HEK293 (cell line): Measurements from ENCODE around the gene DCUN1D2.

Experiments used
- CTCF ChIA-PET: fragments of 350-600 bp; formaldehyde crosslinking; extraction: SDS; loops from one replicate; lab custom pipeline; 2021; ENCODE audit warnings: antibody characterized with exemption; lab: Yijun Ruan, JAX
- POLR2A ChIA-PET: fragments of 300-600 bp; formaldehyde crosslinking; extraction: SDS; loops from one replicate; lab custom pipeline; 2020; ENCODE audit warnings: antibody characterized with exemption, inconsistent platforms; lab: Yijun Ruan, JAX
- H3K27ac ChIP-seq: fragments of 200-500 bp; sonication (Bioruptor generic); 2 replicates; pipeline ENCODE4 v1.5.1; 2014; ENCODE audit warnings: low read depth, low read length, control low read depth, inconsistent platforms; ENCODE audit errors: extremely low read depth
- H3K36me3 ChIP-seq, 2 experiments: fragments of 200-500 bp in 1 of 2; sonication (Bioruptor generic) in 1 of 2; 1 replicate in 1 of 2; 2 replicates in 1 of 2; pipeline ENCODE4 v1.5.1; 2014 to 2017; ENCODE audit warnings: inconsistent platforms in 2 of 2, low read length in 2 of 2; ENCODE audit not compliant: control insufficient read depth in 2 of 2, insufficient read depth in 1 of 2
- H3K4me1 ChIP-seq: fragments of 200-500 bp; sonication (Bioruptor generic); 2 replicates; pipeline ENCODE4 v1.5.1; 2014; ENCODE audit warnings: mild to moderate bottlenecking, low read length, inconsistent platforms; ENCODE audit not compliant: control insufficient read depth, insufficient read depth
- H3K4me3 ChIP-seq: 2 replicates; pipeline ENCODE4 v1.5.1; 2011; ENCODE audit warnings: low read depth, mild to moderate bottlenecking, control low read depth, low read length, moderate library complexity
- H3K9me3 ChIP-seq: fragments of 200-500 bp; sonication (Bioruptor generic); 2 replicates; pipeline ENCODE4 v1.5.1; 2014; ENCODE audit warnings: low read depth, low read length, inconsistent platforms; ENCODE audit not compliant: control insufficient read depth, insufficient read depth
- ATF2 ChIP-seq: fragments of 450-650 bp; formaldehyde crosslinking; IDR thresholded peaks from 2 replicates; pipeline ENCODE4 v1.5.1; 2016; ENCODE audit warnings: missing biosample characterization, missing genetic modification characterization, low read depth
- PRDM10 ChIP-seq: fragments of 450-650 bp; formaldehyde crosslinking; IDR thresholded peaks from 2 replicates; pipeline ENCODE4 v1.5.1; 2016; ENCODE audit warnings: missing biosample characterization, missing genetic modification characterization
- ZBTB6 ChIP-seq: fragments of 450-650 bp; formaldehyde crosslinking; IDR thresholded peaks from 2 replicates; pipeline ENCODE4 v1.5.1; 2017; ENCODE audit warnings: missing biosample characterization, missing genetic modification characterization
- ZFP3 ChIP-seq: fragments of 450-650 bp; formaldehyde crosslinking; IDR thresholded peaks from 2 replicates; pipeline ENCODE4 v1.5.1; 2016; ENCODE audit warnings: low read depth, missing biosample characterization, missing genetic modification characterization
- ZFP41 ChIP-seq: fragments of 450-650 bp; formaldehyde crosslinking; IDR thresholded peaks from 2 replicates; pipeline ENCODE4 v1.5.1; 2016; ENCODE audit warnings: missing biosample characterization, missing genetic modification characterization, borderline replicate concordance
- ZIC2 ChIP-seq: fragments of 450-650 bp; formaldehyde crosslinking; IDR thresholded peaks from 2 replicates; pipeline ENCODE4 v1.5.1; 2016; ENCODE audit warnings: missing biosample characterization, missing genetic modification characterization
- ZNF121 ChIP-seq: fragments of 450-650 bp; formaldehyde crosslinking; IDR thresholded peaks from 2 replicates; pipeline ENCODE4 v1.5.1; 2016; ENCODE audit warnings: missing biosample characterization, missing genetic modification characterization
- ZNF146 ChIP-seq: fragments of 450-650 bp; formaldehyde crosslinking; IDR thresholded peaks from 2 replicates; pipeline ENCODE4 v1.5.1; 2016; ENCODE audit warnings: missing biosample characterization, missing genetic modification characterization
- ZNF157 ChIP-seq: fragments of 450-650 bp; formaldehyde crosslinking; IDR thresholded peaks from 2 replicates; pipeline ENCODE4 v1.5.1; 2016; ENCODE audit warnings: missing biosample characterization, missing genetic modification characterization
- ZNF394 ChIP-seq: fragments of 450-650 bp; formaldehyde crosslinking; IDR thresholded peaks from 2 replicates; pipeline ENCODE4 v1.5.1; 2016; ENCODE audit warnings: missing biosample characterization, missing genetic modification characterization, mild to moderate bottlenecking, moderate library complexity, borderline replicate concordance
- ZNF416 ChIP-seq: fragments of 450-650 bp; formaldehyde crosslinking; IDR thresholded peaks from 2 replicates; pipeline ENCODE4 v1.5.1; 2016; ENCODE audit warnings: missing biosample characterization, missing genetic modification characterization
- ZNF549 ChIP-seq: fragments of 450-650 bp; IDR thresholded peaks from 2 replicates; pipeline ENCODE4 v1.5.1; 2018; ENCODE audit warnings: missing biosample characterization, missing genetic modification characterization, mild to moderate bottlenecking, inconsistent platforms, moderate library complexity
- ZNF629 ChIP-seq: fragments of 450-650 bp; formaldehyde crosslinking; IDR thresholded peaks from 2 replicates; pipeline ENCODE4 v1.5.1; 2017; ENCODE audit warnings: missing biosample characterization, missing genetic modification characterization
- ZSCAN18 ChIP-seq: fragments of 450-650 bp; formaldehyde crosslinking; IDR thresholded peaks from 2 replicates; pipeline ENCODE4 v1.5.1; 2016; ENCODE audit warnings: missing biosample characterization, missing genetic modification characterization
- TF ChIP-seq, protein P1 (sequence below): fragments of 450-650 bp; formaldehyde crosslinking; IDR thresholded peaks from 2 replicates; pipeline ENCODE4 v1.5.1; 2016; ENCODE audit warnings: missing biosample characterization, missing genetic modification characterization
- TF ChIP-seq, protein P2 (sequence below): fragments of 450-650 bp; formaldehyde crosslinking; IDR thresholded peaks from 2 replicates; pipeline ENCODE4 v1.5.1; 2016; ENCODE audit warnings: missing biosample characterization, missing genetic modification characterization

DCUN1D2 gene

GRCh38 chr13:113498905-113499304, 8.4 kb upstream of the DCUN1D2 start:
- ChIA-PET CTCF (no interaction called here), POLR2A (no interaction called here)
- Histone ChIP-seq H3K36me3 (peaks cover 24 to 90% of the 10 kb centered on the region in 2 experiments), H3K27ac (no peak overlapping the region), H3K9me3 (no peaks in the 10 kb centered on the region), H3K4me3 (no peak overlapping the region), H3K4me1 (peaks cover 3% of the 10 kb centered on the region)
- no peak for TF ChIP-seq ZIC2 (tag by site-specific recombination)
- no peak for TF ChIP-seq PRDM10 (tag by site-specific recombination)
- no peak for TF ChIP-seq ZNF629 (tag by site-specific recombination)
- TF ChIP-seq, protein P1, sequence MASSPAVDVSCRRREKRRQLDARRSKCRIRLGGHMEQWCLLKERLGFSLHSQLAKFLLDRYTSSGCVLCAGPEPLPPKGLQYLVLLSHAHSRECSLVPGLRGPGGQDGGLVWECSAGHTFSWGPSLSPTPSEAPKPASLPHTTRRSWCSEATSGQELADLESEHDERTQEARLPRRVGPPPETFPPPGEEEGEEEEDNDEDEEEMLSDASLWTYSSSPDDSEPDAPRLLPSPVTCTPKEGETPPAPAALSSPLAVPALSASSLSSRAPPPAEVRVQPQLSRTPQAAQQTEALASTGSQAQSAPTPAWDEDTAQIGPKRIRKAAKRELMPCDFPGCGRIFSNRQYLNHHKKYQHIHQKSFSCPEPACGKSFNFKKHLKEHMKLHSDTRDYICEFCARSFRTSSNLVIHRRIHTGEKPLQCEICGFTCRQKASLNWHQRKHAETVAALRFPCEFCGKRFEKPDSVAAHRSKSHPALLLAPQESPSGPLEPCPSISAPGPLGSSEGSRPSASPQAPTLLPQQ = no peak
- TF ChIP-seq ZFP3 = no peak
- TF ChIP-seq ZFP41 = no peak
- TF ChIP-seq ZBTB6 = no peak
- no peak for TF ChIP-seq ZNF121 (tag by site-specific recombination)
- TF ChIP-seq ZNF146 (tag by site-specific recombination) = no peak
- no peak for TF ChIP-seq ZNF549
- TF ChIP-seq ZSCAN18 (tag by site-specific recombination) = no peak
- TF ChIP-seq ZNF157 (tag by site-specific recombination) = no peak
- TF ChIP-seq ZNF394 (tag by site-specific recombination) = no peak
- TF ChIP-seq, protein P2, sequence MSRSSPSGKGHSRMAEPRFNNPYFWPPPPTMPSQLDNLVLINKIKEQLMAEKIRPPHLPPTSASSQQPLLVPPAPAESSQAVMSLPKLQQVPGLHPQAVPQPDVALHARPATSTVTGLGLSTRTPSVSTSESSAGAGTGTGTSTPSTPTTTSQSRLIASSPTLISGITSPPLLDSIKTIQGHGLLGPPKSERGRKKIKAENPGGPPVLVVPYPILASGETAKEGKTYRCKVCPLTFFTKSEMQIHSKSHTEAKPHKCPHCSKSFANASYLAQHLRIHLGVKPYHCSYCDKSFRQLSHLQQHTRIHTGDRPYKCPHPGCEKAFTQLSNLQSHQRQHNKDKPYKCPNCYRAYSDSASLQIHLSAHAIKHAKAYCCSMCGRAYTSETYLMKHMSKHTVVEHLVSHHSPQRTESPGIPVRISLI (tag by site-specific recombination) = no peak
- no peak for TF ChIP-seq ZNF416 (tag by site-specific recombination)
- TF ChIP-seq ATF2 (tag by site-specific recombination) = no peak
